CD4-positive, alpha-beta T cell (primary cell): ENCODE data around the gene MIOX. TPM values are rescaled to one million over a fixed set of nuclear protein-coding genes. Genes with fewer than 3 reads are reported as not detected.

Experiments
- ATAC-seq: fragments of 200-7000 bp; cut with Tn5 transposase; one replicate; pipeline ENCODE4 v1.10.0; 2022; ENCODE audit warnings: mild to moderate bottlenecking; ENCODE audit not compliant: poor library complexity
- CTCF ChIA-PET: fragments of 350-600 bp; sonication (Branson Sonifier 250); formaldehyde crosslinking; loops from one replicate; lab custom pipeline; 2021; ENCODE audit warnings: antibody characterized with exemption, inconsistent platforms; lab: Charles Lee
- POLR2A ChIA-PET: fragments of 350-600 bp; sonication (Branson Sonifier 250); formaldehyde crosslinking; loops from one replicate; lab custom pipeline; 2021; ENCODE audit warnings: antibody characterized with exemption, inconsistent platforms; lab: Charles Lee
- DNase-seq, 14 experiments: peaks; one replicate each; pipeline ENCODE4 v3.0.0-alpha.2; 2013 to 2020; ENCODE audit warnings: mixed read lengths in 2 of 14
- H3K27ac ChIP-seq, 2 donors: one replicate each; pipeline versions ENCODE4 v1.5.1 to v1.7.0; 2013; ENCODE audit warnings: low read length in 2 of 2, low read depth in 1 of 2, mild to moderate bottlenecking in 1 of 2
- H3K27me3 ChIP-seq, 2 experiments: 1 replicate in 1 of 2; 2 replicates in 1 of 2; pipeline versions ENCODE4 v1.6.1 to v1.7.0; 2013; ENCODE audit warnings: low read length in 2 of 2, control low read depth in 1 of 2, mild to moderate bottlenecking in 1 of 2, moderate library complexity in 1 of 2; ENCODE audit not compliant: insufficient read depth in 2 of 2, control insufficient read depth in 1 of 2
- H3K36me3 ChIP-seq: one replicate; pipeline ENCODE4 v1.6.1; 2013; ENCODE audit warnings: low read length, control low read depth; ENCODE audit not compliant: insufficient read depth
- H3K4me1 ChIP-seq: one replicate; pipeline ENCODE4 v1.6.1; 2013; ENCODE audit warnings: low read length, control low read depth; ENCODE audit not compliant: insufficient read depth
- H3K4me3 ChIP-seq: one replicate; pipeline ENCODE4 v1.5.1; 2013; ENCODE audit warnings: mild to moderate bottlenecking, low read length, moderate library complexity
- H3K9me3 ChIP-seq, 2 experiments: 1 replicate in 1 of 2; 2 replicates in 1 of 2; pipeline versions ENCODE4 v1.6.1 to v1.7.0; 2013; ENCODE audit warnings: low read length in 2 of 2, mild to moderate bottlenecking in 2 of 2, control low read depth in 1 of 2, moderate library complexity in 1 of 2; ENCODE audit not compliant: control insufficient read depth in 1 of 2, insufficient read depth in 1 of 2
- H3K27ac Mint-ChIP-seq: one replicate; pipeline ENCODE4 v1.8.0; 2020; ENCODE audit warnings: mixed read lengths
- H3K27me3 Mint-ChIP-seq: one replicate; pipeline ENCODE4 v1.8.0; 2021; ENCODE audit warnings: mixed read lengths
- H3K36me3 Mint-ChIP-seq: one replicate; pipeline ENCODE4 v1.8.0; 2021; ENCODE audit warnings: low read depth, mixed read lengths
- H3K4me1 Mint-ChIP-seq: one replicate; pipeline ENCODE4 v1.8.0; 2021; ENCODE audit warnings: low read depth, mixed read lengths
- H3K4me3 Mint-ChIP-seq: one replicate; pipeline ENCODE4 v1.8.0; 2020; ENCODE audit warnings: mild to moderate bottlenecking, mixed read lengths
- H3K9me3 Mint-ChIP-seq: one replicate; pipeline ENCODE4 v1.8.0; 2020; ENCODE audit warnings: mixed read lengths
- CTCF ChIP-seq: fragments of 200-600 bp; IDR thresholded peaks from one replicate; pipeline ENCODE4 v1.8.0; 2022; ENCODE audit warnings: antibody characterized with exemption, mild to moderate bottlenecking
- intact Hi-C, 2 experiments: fragments of 100-400 bp; cut with DNase I in 1 of 2; cut with micrococcal nuclease in 1 of 2; formaldehyde crosslinking; loops; one replicate each; pipeline versions ENCODE4 v1.15.1 to v1.9.0; 2023 to 2025; cut with DNase I, micrococcal nuclease
- total RNA-seq, 174 experiments: library from RNA in 2 of 174; stranded (reverse) in 2 of 174; gene quantifications; one replicate each; pipeline ENCODE4 v1.2.3 and lab custom pipeline; 2021 to 2026

MIOX gene
- total RNA-seq, 2 experiments from 2014 or later = not detected

GRCh38 chr22:50460938-50461337, 25.7 kb upstream of the MIOX start:
- no peak for ATAC-seq
- no peaks in the 10 kb centered on the region for H3K27me3 Mint-ChIP-seq
- H3K27ac ChIP-seq = no peak overlapping the region
- no peaks in the 10 kb centered on the region for H3K9me3 Mint-ChIP-seq
- ChIA-PET CTCF (interaction anchor here (0.5 kb wide), 1 partner anchor 159 kb away, joined by 3 read pairs; no protein-coding TSS in a partner anchor), POLR2A (interaction anchor here (1.0 kb wide), 1 partner anchor 160 kb away, joined by 4 read pairs; no protein-coding TSS in a partner anchor)
- peaks cover 75% of the 10 kb centered on the region for H3K36me3 Mint-ChIP-seq
- H3K27me3 ChIP-seq = no peaks in the 10 kb centered on the region
- H3K4me1 Mint-ChIP-seq = no peaks in the 10 kb centered on the region
- no peak for DNase-seq
- H3K4me1 ChIP-seq = peaks cover under 1% of the 10 kb centered on the region
- H3K27ac Mint-ChIP-seq = no peak overlapping the region
- TF ChIP-seq CTCF = no peak
- intact Hi-C loops = no loop called here
- peaks cover 96% of the 10 kb centered on the region for H3K36me3 ChIP-seq
- no peaks in the 10 kb centered on the region for H3K9me3 ChIP-seq
- no peak overlapping the region for H3K4me3 ChIP-seq
- H3K4me3 Mint-ChIP-seq = no peak overlapping the region

DNA sequence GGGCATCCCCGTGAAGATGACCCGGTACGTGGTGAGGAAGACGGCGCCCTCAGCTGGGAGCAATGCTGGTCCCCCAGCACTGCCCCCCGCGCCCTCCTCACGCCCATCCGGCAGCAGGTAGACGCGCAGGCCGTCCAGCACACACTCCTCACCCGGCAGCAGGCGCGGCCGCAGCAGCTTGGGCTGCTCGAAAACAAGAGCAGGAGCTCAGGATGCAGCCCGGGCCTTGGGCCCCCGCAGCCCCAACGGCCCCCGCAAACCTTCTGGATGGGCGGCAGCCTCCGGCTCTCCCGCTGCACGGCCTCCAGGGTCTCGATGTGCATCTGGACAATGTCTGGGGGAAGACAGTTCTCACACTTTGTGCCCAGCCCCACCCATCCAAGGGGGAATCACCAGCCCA, 25.1 kb upstream of the MIOX start:
- Histone ChIP-seq H3K27me3 (no peaks in the 10 kb centered on the region), H3K27ac (no peak overlapping the region), H3K36me3 (peaks cover 98% of the 10 kb centered on the region), H3K9me3 (no peaks in the 10 kb centered on the region), H3K4me3 (no peak overlapping the region), H3K4me1 (no peaks in the 10 kb centered on the region)
- ChIA-PET POLR2A (no interaction called here), CTCF (no interaction called here)
- intact Hi-C loops = no loop called here
- no peak for TF ChIP-seq CTCF
- Mint-ChIP-seq H3K27ac (no peak overlapping the region), H3K36me3 (peaks cover 80% of the 10 kb centered on the region), H3K4me1 (no peaks in the 10 kb centered on the region), H3K9me3 (no peaks in the 10 kb centered on the region), H3K27me3 (no peaks in the 10 kb centered on the region), H3K4me3 (no peak overlapping the region)
- ATAC-seq (no peak), DNase-seq (no peak)

GRCh38 chr22:50461979-50462540, 24.6 kb upstream of the MIOX start:
- Histone ChIP-seq H3K27ac (no peak overlapping the region), H3K4me3 (no peak overlapping the region), H3K9me3 (no peaks in the 10 kb centered on the region), H3K27me3 (no peaks in the 10 kb centered on the region), H3K4me1 (peaks cover 3% of the 10 kb centered on the region), H3K36me3 (peaks cover 98% of the 10 kb centered on the region)
- Mint-ChIP-seq H3K27me3 (no peaks in the 10 kb centered on the region), H3K4me1 (peaks cover 5% of the 10 kb centered on the region), H3K27ac (no peak overlapping the region), H3K36me3 (peaks cover 80% of the 10 kb centered on the region), H3K4me3 (no peak overlapping the region), H3K9me3 (no peaks in the 10 kb centered on the region)
- intact Hi-C loops = no loop called here
- ATAC-seq (no peak), DNase-seq (no peak)
- CTCF ChIA-PET = no interaction called here
- POLR2A ChIA-PET = no interaction called here
- TF ChIP-seq CTCF = no peak
